Upper lobe of left lung (tissue), 4 donors: ENCODE measurements around the gene IRAG1.

Experiments
- CTCF ChIP-seq, 6 experiments: fragments of 450-650 bp in 4 of 6; fragments of 200-600 bp in 2 of 6; sonication (generic) in 2 of 6; IDR thresholded peaks; one replicate each; pipeline ENCODE4 v1.5.1; 2016 to 2019; ENCODE audit warnings: antibody characterized with exemption in 6 of 6
- POLR2A ChIP-seq, 4 donors: fragments of 450-650 bp; IDR thresholded peaks; one replicate each; pipeline ENCODE4 v1.5.1; 2016 to 2017; ENCODE audit warnings: antibody characterized with exemption in 4 of 4, mild to moderate bottlenecking in 2 of 4
- POLR2AphosphoS5 ChIP-seq, 2 donors: sonication (generic); formaldehyde crosslinking; IDR thresholded peaks; one replicate each; pipeline ENCODE4 v1.5.1; 2017; ENCODE audit warnings: antibody characterized with exemption in 2 of 2

- TF ChIP-seq CTCF (IDR thresholded peaks at IDR 0.05), result no peak
- TF ChIP-seq POLR2AphosphoS5 (IDR thresholded peaks at IDR 0.05), result no peak
- no peak for TF ChIP-seq POLR2A (IDR thresholded peaks at IDR 0.05)
Measured at GRCh38 chr11:10695833-10696232, 2.3 kb upstream of the IRAG1 start.
